Spleen (tissue), 7 donors: Measurements from ENCODE around the gene SLC25A26.

Experiments
- CTCF ChIP-seq, 11 experiments: fragments of 200-600 bp in 7 of 11; fragments of 450-650 bp in 4 of 11; sonication (generic) in 4 of 11; IDR thresholded peaks in 8 of 11; conservative IDR thresholded peaks in 3 of 11; 1 replicate in 7 of 11; 2 replicates in 4 of 11; pipeline versions ENCODE4 v1.4.0 to v1.8.0; 2016 to 2021; ENCODE audit warnings: antibody characterized with exemption in 11 of 11, inconsistent platforms in 4 of 11, mild to moderate bottlenecking in 1 of 11
- POLR2A ChIP-seq, 3 donors: fragments of 450-650 bp; IDR thresholded peaks; one replicate each; pipeline ENCODE4 v1.5.1; 2017; ENCODE audit warnings: antibody characterized with exemption in 3 of 3, mild to moderate bottlenecking in 1 of 3
- POLR2AphosphoS5 ChIP-seq, 3 donors: sonication (generic); formaldehyde crosslinking; IDR thresholded peaks; one replicate each; pipeline ENCODE4 v1.5.1; 2017; ENCODE audit warnings: antibody characterized with exemption in 3 of 3
- donor health status: DM: no; HTN: no; CAD: no; lungs with moderate emphysema.
- donor health status: DM: no; HTN: no; CAD: no.
- donor health status: DM: no; HTN: no; CAD: no.

GRCh38 chr3:66409771-66410754 is 189.3 kb downstream of the SLC25A26 start:
- TF ChIP-seq CTCF (IDR thresholded peaks at IDR 0.05 in 8 of 11, conservative IDR thresholded peaks at IDR 0.05 in 3 of 11) (no peak), POLR2A (IDR thresholded peaks at IDR 0.05) (no peak), POLR2AphosphoS5 (IDR thresholded peaks at IDR 0.05) (no peak)
